Caco-2 (cell line): ENCODE measurements around the gene HOXB7. TPM values are rescaled to one million over a fixed set of nuclear protein-coding genes. Genes with fewer than 3 reads are reported as not detected.

Source experiments
- BruUV-seq: library from RNA; stranded (reverse); fragments of 400-500 nt; replicated peaks from 2 replicates; lab custom pipeline; 2021; lab: Mats Ljungman, UMichigan
- CTCF ChIA-PET: fragments of 300-600 bp; sonication (Branson Sonifier 250); formaldehyde crosslinking; loops from one replicate; lab custom pipeline; 2022; ENCODE audit warnings: antibody characterized with exemption; lab: Charles Lee
- POLR2A ChIA-PET: fragments of 300-600 bp; sonication (Branson Sonifier 250); formaldehyde crosslinking; loops from one replicate; lab custom pipeline; 2022; ENCODE audit warnings: antibody characterized with exemption; lab: Charles Lee
- DNase-seq, 2 experiments: peaks; one replicate each; pipeline versions ENCODE4 v3.0.0 to v3.0.0-alpha.2; 2020 to 2022
- H3K27me3 ChIP-seq: replicated peaks from 2 replicates; pipeline ENCODE4 v1.6.0; 2011; ENCODE audit warnings: low read length; ENCODE audit not compliant: control insufficient read depth, insufficient read depth
- H3K36me3 ChIP-seq: 2 replicates; pipeline ENCODE4 v1.5.1; 2011; ENCODE audit warnings: low read length; ENCODE audit not compliant: control insufficient read depth, insufficient read depth
- H3K4me1 ChIP-seq: fragments of 250-450 bp; sonication (Bioruptor Pico); 2 replicates; pipeline ENCODE4 v1.5.1; 2020; ENCODE audit warnings: mild to moderate bottlenecking
- H3K4me3 ChIP-seq: 2 replicates; pipeline ENCODE4 v1.5.1; 2011; ENCODE audit warnings: low read depth, mild to moderate bottlenecking, control low read depth, low read length
- H3K9me3 ChIP-seq: fragments of 250-450 bp; sonication (Bioruptor Pico); 2 replicates; pipeline ENCODE4 v1.5.1; 2020; ENCODE audit warnings: mild to moderate bottlenecking, moderate library complexity
- H3K27ac Mint-ChIP-seq: one replicate; pipeline ENCODE4 v1.8.0; 2022; ENCODE audit warnings: mixed read lengths; ENCODE audit not compliant: unreplicated experiment
- H3K27me3 Mint-ChIP-seq: one replicate; pipeline ENCODE4 v1.8.0; 2022; ENCODE audit warnings: mixed read lengths; ENCODE audit not compliant: insufficient read depth, unreplicated experiment
- H3K36me3 Mint-ChIP-seq: one replicate; pipeline ENCODE4 v1.8.0; 2022; ENCODE audit warnings: mild to moderate bottlenecking, mixed read lengths; ENCODE audit not compliant: insufficient read depth, unreplicated experiment
- H3K4me1 Mint-ChIP-seq: one replicate; pipeline ENCODE4 v1.8.0; 2022; ENCODE audit warnings: low read depth, mixed read lengths; ENCODE audit not compliant: unreplicated experiment
- H3K4me3 Mint-ChIP-seq: one replicate; pipeline ENCODE4 v1.8.0; 2022; ENCODE audit warnings: mild to moderate bottlenecking, moderate library complexity, mixed read lengths; ENCODE audit not compliant: unreplicated experiment
- H3K9me3 Mint-ChIP-seq: one replicate; pipeline ENCODE4 v1.8.0; 2022; ENCODE audit warnings: mixed read lengths; ENCODE audit not compliant: unreplicated experiment
- CTCF ChIP-seq, 2 experiments: fragments of 200-600 bp in 1 of 2; IDR thresholded peaks; 1 replicate in 1 of 2; 2 replicates in 1 of 2; pipeline versions ENCODE4 v1.5.1 to v1.8.0; 2011 to 2022; ENCODE audit warnings: antibody characterized with exemption in 1 of 2, control low read depth in 1 of 2, inconsistent platforms in 1 of 2, low read depth in 1 of 2, low read length in 1 of 2, mild to moderate bottlenecking in 1 of 2, moderate library complexity in 1 of 2; ENCODE audit not compliant: insufficient read depth in 1 of 2, severe bottlenecking in 1 of 2, unreplicated experiment in 1 of 2
- intact Hi-C: fragments of 100-400 bp; cut with micrococcal nuclease; formaldehyde crosslinking; loops from one replicate; pipeline ENCODE4 v1.10.0; 2022; ENCODE audit not compliant: unreplicated experiment
- microRNA-seq: library from miRNA; unstranded; fragments of <30 nt; microRNA quantifications from one replicate; pipeline ENCODE4 v1.2.0, GENCODE V29; 2022
- total RNA-seq: library from RNA; stranded (reverse); gene quantifications from 2 replicates; pipeline ENCODE4 v1.2.3, GENCODE V29; 2022

HOXB7 gene
- total RNA-seq, 1 experiment from 2014 or later: 28.2 TPM

- ChIA-PET CTCF (no interaction called here), POLR2A (no interaction called here)
- no peak overlapping the region for H3K27ac Mint-ChIP-seq
- intact Hi-C loops: no loop called here
- H3K36me3 Mint-ChIP-seq: no peaks in the 10 kb centered on the region
- DNase-seq: no peak
- Histone ChIP-seq H3K9me3 (no peaks in the 10 kb centered on the region), H3K36me3 (no peaks in the 10 kb centered on the region), H3K4me3 (no peak overlapping the region), H3K27me3 (no peaks in the 10 kb centered on the region; the same call in 1 of the 2 replicates), H3K4me1 (peaks cover 9% of the 10 kb centered on the region)
- no peaks in the 10 kb centered on the region for H3K9me3 Mint-ChIP-seq
- TF ChIP-seq CTCF (IDR thresholded peaks at IDR 0.05; ENCODE audit: insufficient read depth in 1 of 2, low read depth in 1 of 2, low read length in 1 of 2, severe bottlenecking in 1 of 2, unreplicated experiment in 1 of 2): no peak
- BruUV-seq: no TSS peak
- no peak overlapping the region for H3K4me3 Mint-ChIP-seq
- H3K4me1 Mint-ChIP-seq: peaks cover 7% of the 10 kb centered on the region
- no peaks in the 10 kb centered on the region for H3K27me3 Mint-ChIP-seq
These were observed 52.6 kb downstream of the HOXB7 start for GRCh38 chr17:48558057-48558830.

Small RNA genes within 50 kb of the gene (microRNA-seq; reads per million reads assigned to microRNA genes)
- 1.3 reads per million for gene MIR196A1

Other genes with a start within 250 kb of the HOXB7 start
- 0.70 and 1.5 TPM in 2 replicates for gene SKAP1, start 180.8 kb downstream of the HOXB7 start, total RNA-seq
- not detected in 2 replicates for gene HOXB1, start 80.0 kb downstream of the HOXB7 start, total RNA-seq
- gene HOXB2, start 65.9 kb downstream of the HOXB7 start, total RNA-seq: 0.65 and 1.1 TPM in 2 replicates
- 3.4 and 3.9 TPM in 2 replicates for gene HOXB4, start 32.7 kb downstream of the HOXB7 start, total RNA-seq
- gene HOXB3, start 20.8 kb downstream of the HOXB7 start, total RNA-seq: 7.2 and 10.1 TPM in 2 replicates
- gene HOXB5, start 17.2 kb downstream of the HOXB7 start, total RNA-seq: not detected in 2 replicates
- gene HOXB6, start 6.0 kb downstream of the HOXB7 start, total RNA-seq: 1.8 and 1.9 TPM in 2 replicates
- gene HOXB8, start 4.3 kb upstream of the HOXB7 start, total RNA-seq: 0.39 and 1.2 TPM in 2 replicates
- gene HOXB9, start 15.3 kb upstream of the HOXB7 start, total RNA-seq: 4.5 and 5.4 TPM in 2 replicates
- gene PRAC1, start 111.5 kb upstream of the HOXB7 start, total RNA-seq: not detected in 2 replicates
- not detected in 2 replicates for gene PRAC2, start 112.2 kb upstream of the HOXB7 start, total RNA-seq
- 4.3 and 5.5 TPM in 2 replicates for gene HOXB13, start 117.7 kb upstream of the HOXB7 start, total RNA-seq
- 0.16 and 0.81 TPM in 2 replicates for gene TTLL6, start 206.2 kb upstream of the HOXB7 start, total RNA-seq
- 233 and 251 TPM in 2 replicates for gene CALCOCO2, start 220.0 kb upstream of the HOXB7 start, total RNA-seq